Activated naive CD8-positive, alpha-beta T cell (primary cell): ENCODE measurements around the gene IRF2BP2.

Experiments used
- H3K27ac Mint-ChIP-seq: one replicate; pipeline ENCODE4 v1.8.0; 2021; ENCODE audit warnings: mixed read lengths
- H3K27me3 Mint-ChIP-seq: one replicate; pipeline ENCODE4 v1.8.0; 2021; ENCODE audit warnings: mixed read lengths
- H3K36me3 Mint-ChIP-seq: one replicate; pipeline ENCODE4 v1.8.0; 2021; ENCODE audit warnings: mixed read lengths
- H3K4me1 Mint-ChIP-seq: one replicate; pipeline ENCODE4 v1.8.0; 2021; ENCODE audit warnings: low read depth, mixed read lengths
- H3K4me3 Mint-ChIP-seq: one replicate; pipeline ENCODE4 v1.8.0; 2021; ENCODE audit warnings: mild to moderate bottlenecking, mixed read lengths
- H3K9me3 Mint-ChIP-seq: one replicate; pipeline ENCODE4 v1.8.0; 2021; ENCODE audit warnings: low read depth, mixed read lengths

Gene IRF2BP2

DNA sequence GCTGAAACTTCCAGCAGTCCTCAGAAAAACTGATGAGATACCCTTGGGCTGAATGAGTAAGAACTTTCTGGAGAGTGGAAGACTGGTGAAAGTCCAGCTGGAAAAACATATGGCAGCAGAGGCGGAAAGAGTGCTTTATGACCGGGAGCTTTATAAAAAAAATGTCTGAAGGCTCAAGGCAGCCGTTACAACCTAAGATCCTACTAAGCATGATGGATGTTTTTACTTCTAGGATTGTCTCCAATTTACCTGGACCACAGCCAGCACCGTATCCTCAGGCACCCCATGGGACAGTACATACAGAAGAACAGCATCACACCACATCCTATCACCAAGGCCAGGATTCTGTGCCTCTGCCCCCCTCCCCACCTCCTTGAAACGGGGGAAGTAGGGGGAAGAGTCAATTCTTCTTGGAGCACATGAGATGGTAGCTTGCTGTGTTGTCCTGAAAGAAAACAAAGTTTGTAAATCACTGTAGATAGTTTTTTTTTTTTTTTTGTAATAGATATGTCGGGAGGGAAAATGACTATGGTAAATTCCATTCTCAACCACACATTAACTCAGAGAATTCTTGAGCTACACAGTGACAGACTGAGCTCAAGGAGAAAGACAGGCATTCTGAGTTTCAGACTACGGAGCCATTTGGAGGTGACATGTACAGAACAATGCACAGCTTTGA is 11.8 kb upstream of the IRF2BP2 start:
- H3K4me1 Mint-ChIP-seq: peaks cover 8% of the 10 kb centered on the region
- no peaks in the 10 kb centered on the region for H3K9me3 Mint-ChIP-seq

DNA sequence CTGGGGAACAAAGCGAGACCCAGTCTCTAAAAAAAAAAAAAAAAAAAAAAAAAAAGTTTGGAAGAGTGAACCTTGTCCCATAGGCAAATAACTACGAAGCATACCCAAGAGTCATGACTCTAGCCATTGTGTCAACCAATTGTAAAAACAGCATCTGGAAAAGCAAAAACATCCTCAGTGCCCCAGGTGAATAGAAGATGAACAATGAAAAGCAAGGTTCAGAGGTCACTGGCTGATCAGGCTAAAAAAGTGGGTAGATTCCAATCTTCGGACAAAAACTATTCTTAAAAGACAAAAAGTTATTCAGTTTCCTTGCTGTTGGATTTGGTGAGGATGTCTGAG is 11.1 kb upstream of the IRF2BP2 start:
- Mint-ChIP-seq H3K36me3 (no peaks in the 10 kb centered on the region), H3K9me3 (no peaks in the 10 kb centered on the region), H3K4me1 (peaks cover 15% of the 10 kb centered on the region), H3K27ac (no peak overlapping the region), H3K27me3 (no peaks in the 10 kb centered on the region), H3K4me3 (no peak overlapping the region)

More for the DNA sequence above, 11.8 kb upstream of the IRF2BP2 start:
- H3K36me3 Mint-ChIP-seq: no peaks in the 10 kb centered on the region
- no peaks in the 10 kb centered on the region for H3K27me3 Mint-ChIP-seq
- H3K27ac Mint-ChIP-seq: no peak overlapping the region
- H3K4me3 Mint-ChIP-seq: no peak overlapping the region

DNA sequence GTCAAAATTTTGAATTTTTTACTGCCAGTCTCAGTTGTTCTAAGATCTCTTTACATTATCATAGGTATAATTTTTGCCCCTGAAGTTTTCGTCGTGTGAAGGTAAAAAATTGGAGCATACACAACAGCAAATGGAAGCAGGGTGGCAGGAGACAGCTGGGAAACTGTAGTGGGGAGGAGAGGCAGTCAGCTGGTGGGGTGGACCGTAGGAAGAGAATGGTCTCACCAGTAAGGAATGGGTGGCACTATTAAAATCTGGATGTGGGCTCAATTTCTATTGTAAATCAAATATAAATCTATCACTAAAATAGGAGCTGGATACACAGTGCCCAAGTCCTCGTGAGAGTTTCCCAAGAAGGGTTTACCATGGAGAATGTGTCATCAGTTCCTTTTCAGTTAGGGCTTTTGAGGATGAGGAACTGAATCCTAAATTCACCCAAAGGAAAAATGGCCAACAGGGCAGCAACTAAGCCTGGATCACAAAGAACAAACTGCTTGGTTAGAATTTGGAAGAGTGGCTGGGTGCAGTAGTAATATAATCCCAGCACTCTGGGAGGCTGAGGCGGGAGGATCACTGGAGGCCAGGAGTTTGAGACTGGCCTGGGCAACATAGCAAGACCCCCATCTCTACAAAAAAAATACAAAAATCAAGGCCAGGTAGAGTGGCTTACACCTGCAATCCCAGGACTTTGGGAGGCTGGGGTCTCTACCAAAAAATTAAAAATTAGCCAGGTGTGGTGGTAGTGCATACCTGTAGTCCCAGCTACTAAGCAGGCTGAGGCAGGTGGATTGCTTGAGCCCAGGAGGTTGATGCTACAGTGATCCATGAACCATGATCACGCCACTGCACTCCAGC is 10.5 kb upstream of the IRF2BP2 start:
- Mint-ChIP-seq H3K27ac (peak overlapping the region; percentile 28), H3K4me1 (peaks cover 15% of the 10 kb centered on the region), H3K36me3 (no peaks in the 10 kb centered on the region), H3K27me3 (no peaks in the 10 kb centered on the region), H3K9me3 (no peaks in the 10 kb centered on the region), H3K4me3 (no peak overlapping the region)

DNA sequence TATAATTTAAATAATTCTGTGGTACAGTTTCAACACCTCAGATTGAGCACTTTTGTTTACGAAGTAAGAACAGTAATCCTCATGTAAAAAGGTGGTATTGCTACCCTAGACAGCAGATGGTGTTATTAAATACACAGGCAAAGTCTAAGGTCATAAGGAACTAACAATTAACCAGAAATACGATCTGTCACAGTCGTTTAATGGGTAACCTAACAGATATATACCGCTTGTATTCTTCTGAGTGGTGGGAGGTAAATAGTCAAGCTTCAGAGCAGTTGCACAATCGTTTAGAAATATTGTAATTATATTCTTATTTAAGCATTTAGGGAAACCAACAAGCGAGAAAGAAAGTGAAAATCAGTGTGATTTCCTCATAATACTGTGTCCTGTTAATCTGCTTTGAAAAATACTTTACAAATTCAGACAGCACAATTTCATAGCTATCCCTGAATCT is 9.8 kb upstream of the IRF2BP2 start:
- Mint-ChIP-seq H3K4me3 (no peak overlapping the region), H3K36me3 (no peaks in the 10 kb centered on the region), H3K27ac (no peak overlapping the region), H3K4me1 (peaks cover 15% of the 10 kb centered on the region), H3K9me3 (no peaks in the 10 kb centered on the region), H3K27me3 (no peaks in the 10 kb centered on the region)

DNA sequence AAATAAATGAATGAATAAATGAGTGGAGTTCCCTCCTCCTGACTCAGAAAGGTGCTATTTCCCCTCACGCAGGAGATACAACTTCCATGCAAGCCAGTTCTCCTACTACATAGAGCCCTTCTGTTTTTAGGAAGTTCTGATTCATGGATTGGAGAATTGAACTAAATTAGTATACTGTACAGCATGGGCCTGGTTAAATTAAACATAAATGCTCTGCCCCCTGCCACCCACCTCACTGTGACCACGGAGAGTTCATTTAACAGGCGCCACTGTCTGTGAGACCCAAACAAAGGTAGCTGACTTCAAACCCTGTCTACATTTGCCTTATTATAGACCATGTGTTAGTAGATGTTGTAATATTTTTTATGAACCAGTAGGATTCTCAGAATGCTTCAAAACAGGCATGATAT is 9.1 kb upstream of the IRF2BP2 start:
- H3K4me3 Mint-ChIP-seq: no peak overlapping the region
- no peaks in the 10 kb centered on the region for H3K27me3 Mint-ChIP-seq

DNA sequence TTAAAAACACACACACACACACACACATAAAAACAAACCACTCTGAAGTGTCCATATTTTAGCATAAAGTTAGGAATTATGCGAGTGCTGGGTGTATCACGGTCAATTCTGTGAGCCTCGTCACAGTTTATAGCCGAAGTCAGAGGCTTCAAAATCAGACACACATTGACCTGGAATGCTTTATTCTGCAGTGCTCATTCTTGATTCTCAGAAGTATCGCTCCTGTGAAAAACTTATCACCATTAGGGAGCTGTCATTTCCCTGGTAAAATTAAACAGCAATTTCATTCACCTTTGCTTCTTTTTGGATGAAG is 8.7 kb upstream of the IRF2BP2 start:
- H3K27ac Mint-ChIP-seq: no peak overlapping the region
- H3K4me3 Mint-ChIP-seq: no peak overlapping the region
- H3K4me1 Mint-ChIP-seq: peaks cover 20% of the 10 kb centered on the region
- H3K9me3 Mint-ChIP-seq: no peaks in the 10 kb centered on the region
- H3K27me3 Mint-ChIP-seq: no peaks in the 10 kb centered on the region
- no peaks in the 10 kb centered on the region for H3K36me3 Mint-ChIP-seq

More for the DNA sequence above, 9.1 kb upstream of the IRF2BP2 start:
- Mint-ChIP-seq H3K36me3 (no peaks in the 10 kb centered on the region), H3K9me3 (no peaks in the 10 kb centered on the region), H3K27ac (no peak overlapping the region), H3K4me1 (peaks cover 16% of the 10 kb centered on the region)

DNA sequence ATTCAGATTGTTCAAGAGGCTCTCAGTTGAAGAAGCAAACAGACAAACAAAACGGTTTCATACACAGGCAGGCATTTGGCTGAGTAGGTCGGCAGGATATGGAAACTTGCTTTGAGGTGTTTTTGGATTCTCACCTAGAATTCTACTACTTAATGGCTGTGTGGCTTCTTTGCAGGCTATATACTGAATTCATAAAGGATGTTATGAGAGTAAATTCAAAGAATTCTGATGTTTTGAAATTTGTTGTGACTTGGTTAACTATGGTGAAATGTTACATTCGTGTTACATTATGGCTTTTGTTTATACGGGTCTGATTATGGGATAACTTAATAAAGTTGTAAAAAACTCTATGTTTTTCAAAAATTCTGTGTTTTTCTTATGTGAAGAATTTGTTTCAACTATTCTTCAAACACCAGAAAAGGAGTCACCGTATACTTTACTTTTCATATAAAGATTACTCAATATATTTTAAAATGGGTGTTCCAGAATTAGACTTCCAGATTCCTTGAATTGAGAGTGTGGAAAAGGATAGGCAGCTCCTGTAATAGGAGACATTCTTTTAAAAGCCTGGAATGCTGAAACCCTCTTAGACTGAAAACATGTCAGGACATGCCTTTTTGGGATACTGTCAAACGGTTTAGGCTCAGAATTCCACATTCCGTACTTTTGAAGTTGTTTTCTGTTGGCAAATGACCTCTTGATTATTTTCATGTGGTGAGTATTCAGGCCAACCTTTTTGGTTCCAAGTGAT is 8.2 kb upstream of the IRF2BP2 start:
- Mint-ChIP-seq H3K9me3 (no peaks in the 10 kb centered on the region), H3K36me3 (no peaks in the 10 kb centered on the region), H3K27ac (no peak overlapping the region), H3K4me3 (no peak overlapping the region), H3K27me3 (no peaks in the 10 kb centered on the region), H3K4me1 (peaks cover 25% of the 10 kb centered on the region)

DNA sequence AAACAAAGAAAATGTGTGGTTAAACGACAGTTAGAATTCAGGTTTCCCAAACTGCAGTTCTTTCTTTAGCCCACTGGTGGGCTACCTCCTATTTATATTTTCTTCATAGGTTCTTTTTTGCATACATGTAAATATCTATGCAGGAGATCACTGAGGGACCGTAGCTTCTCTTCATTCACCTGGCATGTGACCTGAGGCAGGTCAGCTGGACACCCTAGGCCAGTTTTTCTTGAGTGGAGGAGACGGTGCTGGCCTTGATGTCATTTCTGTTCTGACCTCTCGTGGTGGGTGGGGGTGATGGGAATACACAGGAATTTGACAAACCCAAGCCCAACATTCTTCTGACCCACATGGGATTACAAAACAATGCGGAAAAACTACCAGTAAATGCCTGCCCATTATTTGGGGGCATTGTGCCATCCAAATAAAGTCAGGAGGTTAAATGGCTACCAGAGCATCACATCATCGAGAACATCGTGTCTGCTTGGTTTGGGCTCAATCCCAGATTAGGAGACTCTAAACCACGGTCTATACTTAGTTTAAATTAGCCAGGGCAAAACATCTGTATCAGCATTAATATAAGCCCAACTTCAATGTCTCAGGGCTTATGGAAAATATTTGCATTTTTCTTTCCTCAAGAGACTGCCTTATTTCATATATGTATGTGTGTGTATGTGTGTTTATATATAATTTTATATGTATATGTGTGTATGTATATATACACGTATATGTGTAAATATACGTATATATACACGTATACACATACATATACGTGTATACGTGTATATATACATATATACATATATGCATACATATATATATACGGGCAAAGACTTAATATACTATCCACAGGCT is 7.4 kb upstream of the IRF2BP2 start:
- Mint-ChIP-seq H3K4me1 (peaks cover 33% of the 10 kb centered on the region), H3K27ac (no peak overlapping the region), H3K9me3 (no peaks in the 10 kb centered on the region), H3K27me3 (no peaks in the 10 kb centered on the region), H3K4me3 (no peak overlapping the region), H3K36me3 (no peaks in the 10 kb centered on the region)

DNA sequence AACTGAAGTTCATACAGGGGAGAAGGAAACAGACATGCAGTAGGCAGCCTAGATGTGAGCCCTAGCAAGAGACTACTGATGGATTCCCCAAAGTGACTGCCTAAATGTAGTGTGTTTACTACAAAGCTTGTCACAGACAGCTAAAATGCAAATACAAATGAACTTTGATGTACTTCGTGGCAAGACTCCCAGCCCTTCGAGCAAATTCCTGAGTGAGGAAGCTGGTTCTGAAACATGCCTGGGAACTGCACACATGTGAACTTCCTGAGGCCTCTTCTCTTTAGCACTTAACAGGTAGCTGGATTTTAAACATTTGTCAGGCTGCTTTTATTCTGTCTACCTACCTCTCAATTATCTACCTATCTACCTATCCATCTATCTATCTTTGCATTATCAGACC is 6.7 kb upstream of the IRF2BP2 start:
- Mint-ChIP-seq H3K9me3 (no peaks in the 10 kb centered on the region), H3K4me1 (peaks cover 40% of the 10 kb centered on the region), H3K27me3 (no peaks in the 10 kb centered on the region), H3K4me3 (no peak overlapping the region), H3K36me3 (no peaks in the 10 kb centered on the region), H3K27ac (no peak overlapping the region)

DNA sequence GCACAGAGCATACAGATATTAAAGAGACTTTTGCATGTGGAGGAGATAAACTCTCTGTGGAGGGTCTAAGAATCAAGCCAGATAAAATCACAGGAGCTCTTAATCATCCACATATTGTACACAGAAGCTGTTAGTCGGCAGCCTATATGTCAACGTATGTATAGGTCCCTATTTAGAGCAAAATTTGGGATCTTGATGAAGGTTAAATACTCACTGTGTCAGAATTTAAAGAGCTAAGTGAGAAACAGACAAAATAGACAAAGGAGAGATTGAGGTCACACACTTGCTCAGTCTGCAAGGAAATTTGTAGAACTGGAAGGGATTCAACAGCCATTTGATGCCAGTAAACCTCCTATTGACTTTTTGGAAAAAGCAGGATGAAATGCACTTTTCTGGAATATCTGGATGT is 4.1 kb upstream of the IRF2BP2 start:
- peaks cover 47% of the 10 kb centered on the region for H3K4me1 Mint-ChIP-seq
- H3K4me3 Mint-ChIP-seq: peak overlapping the region; percentile 33

DNA sequence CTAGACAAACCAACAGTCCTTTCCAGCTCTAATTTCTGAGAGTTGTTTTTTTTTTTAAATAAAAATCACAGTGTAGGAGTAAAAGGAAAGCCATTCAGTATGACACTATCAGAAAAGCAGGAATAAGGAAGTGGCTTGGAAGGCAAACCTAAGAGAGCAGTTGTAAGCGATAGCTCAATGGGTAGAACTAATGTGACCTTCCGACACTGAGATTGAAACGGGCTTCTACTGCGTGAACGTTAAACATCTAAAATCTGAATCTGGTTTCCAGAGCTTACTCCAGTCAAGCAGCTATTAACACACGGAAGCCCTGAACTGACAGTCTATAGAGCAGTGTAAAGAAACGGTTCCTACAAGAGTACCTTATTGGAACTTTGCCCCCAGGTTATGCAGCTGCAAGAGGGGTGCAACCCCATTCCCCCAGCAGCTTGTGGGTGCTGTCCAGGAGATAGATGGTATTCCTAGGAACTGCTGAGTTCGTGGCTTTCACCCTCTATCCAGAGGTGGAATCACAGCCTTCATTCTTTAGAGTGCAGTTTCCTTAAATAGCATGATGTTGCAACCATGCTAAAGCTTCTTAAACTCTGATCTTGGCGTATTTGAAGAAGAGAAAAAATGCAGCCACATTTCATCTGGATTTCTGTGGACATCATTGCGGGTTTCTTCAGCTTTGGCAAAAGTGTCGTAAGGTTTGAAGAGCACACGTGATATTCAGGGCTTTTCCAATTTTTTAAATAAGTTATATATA is 3.3 kb upstream of the IRF2BP2 start:
- H3K36me3 Mint-ChIP-seq: peaks cover under 1% of the 10 kb centered on the region
- H3K27ac Mint-ChIP-seq: peak overlapping the region; percentile 100
- H3K4me1 Mint-ChIP-seq: peaks cover 47% of the 10 kb centered on the region
- H3K4me3 Mint-ChIP-seq: peak overlapping the region; percentile 86
- H3K9me3 Mint-ChIP-seq: no peaks in the 10 kb centered on the region
- H3K27me3 Mint-ChIP-seq: no peaks in the 10 kb centered on the region

More for the DNA sequence above, 4.1 kb upstream of the IRF2BP2 start:
- H3K9me3 Mint-ChIP-seq: no peaks in the 10 kb centered on the region
- H3K27me3 Mint-ChIP-seq: no peaks in the 10 kb centered on the region
- peak overlapping the region; percentile 47 for H3K27ac Mint-ChIP-seq
- H3K36me3 Mint-ChIP-seq: no peaks in the 10 kb centered on the region

DNA sequence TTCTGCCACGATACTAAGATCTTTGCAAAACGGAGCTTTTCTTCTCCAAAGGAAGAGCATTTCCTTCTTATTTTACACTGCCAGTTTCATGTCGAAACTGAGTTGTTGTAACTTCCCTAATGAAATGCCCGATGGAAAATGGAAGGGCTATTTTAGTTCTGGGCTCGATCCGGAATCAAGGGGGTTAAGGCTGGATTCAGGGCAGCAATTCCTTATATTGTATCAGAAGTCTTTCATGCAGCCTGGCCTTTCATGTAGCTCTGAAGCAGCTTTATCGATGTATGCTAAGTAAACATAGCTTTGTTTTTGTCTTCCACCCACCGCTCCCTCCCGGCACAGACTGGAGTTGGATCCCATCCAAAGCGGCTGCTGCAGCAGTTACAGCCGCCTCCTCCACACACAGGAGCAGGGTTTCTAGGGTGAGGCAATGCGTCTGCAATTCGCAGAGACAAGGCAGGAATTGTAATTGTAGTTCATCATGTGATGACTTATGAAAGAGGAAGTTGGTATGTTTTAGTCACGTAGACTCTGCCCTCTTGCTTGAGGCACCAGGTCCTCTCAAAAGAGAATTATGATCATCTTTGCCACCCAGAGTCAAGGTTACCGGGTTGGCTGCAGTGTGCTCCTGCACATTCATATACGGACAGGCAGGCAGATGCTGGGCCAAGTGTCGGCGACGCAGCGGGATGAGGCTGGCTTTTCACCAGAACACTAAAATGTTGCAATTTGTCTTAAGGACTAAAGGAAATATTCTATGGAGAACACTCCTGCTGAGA is 2.6 kb upstream of the IRF2BP2 start:
- H3K4me3 Mint-ChIP-seq: peak overlapping the region; percentile 86
- H3K36me3 Mint-ChIP-seq: peaks cover 8% of the 10 kb centered on the region
- H3K27ac Mint-ChIP-seq: peak overlapping the region; percentile 100
- no peaks in the 10 kb centered on the region for H3K9me3 Mint-ChIP-seq
- peaks cover 49% of the 10 kb centered on the region for H3K4me1 Mint-ChIP-seq
- no peaks in the 10 kb centered on the region for H3K27me3 Mint-ChIP-seq

DNA sequence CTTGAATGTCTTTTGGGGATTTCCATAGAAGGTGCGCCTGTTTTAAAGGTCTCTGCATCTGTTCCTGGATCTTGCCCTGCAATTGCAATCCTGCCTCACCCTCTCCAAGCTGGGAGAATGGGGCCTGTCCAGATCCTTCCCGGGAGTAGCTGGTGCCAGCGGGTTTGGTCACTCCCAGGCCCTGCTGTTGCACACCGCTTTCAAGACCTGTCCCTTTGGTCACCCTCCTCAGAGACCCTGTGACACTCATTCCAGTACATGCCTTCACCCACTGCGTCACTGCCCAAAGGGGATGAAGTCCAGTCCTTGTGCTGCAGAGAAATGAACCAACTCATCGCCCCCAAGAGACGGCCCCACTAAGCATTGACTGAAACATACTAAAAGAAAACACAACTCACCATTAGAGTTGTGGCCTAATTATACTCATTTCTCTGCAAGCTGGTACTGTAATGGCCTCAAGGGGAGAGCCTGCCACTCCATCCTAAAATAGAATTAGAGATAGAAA is 1.9 kb upstream of the IRF2BP2 start:
- Mint-ChIP-seq H3K4me3 (peak overlapping the region; percentile 86), H3K36me3 (peaks cover 13% of the 10 kb centered on the region), H3K4me1 (peaks cover 49% of the 10 kb centered on the region), H3K27me3 (no peaks in the 10 kb centered on the region), H3K27ac (peak overlapping the region; percentile 100), H3K9me3 (no peaks in the 10 kb centered on the region)
